ENCODE measurements around the gene OMP. TPM values are rescaled to one million over a fixed set of nuclear protein-coding genes. Genes with fewer than 3 reads are reported as not detected.

Gene OMP
- polyA plus RNA-seq, 5 donors = 0.29 to 0.39 (median 0.31) TPM; not detected in 2

DNA sequence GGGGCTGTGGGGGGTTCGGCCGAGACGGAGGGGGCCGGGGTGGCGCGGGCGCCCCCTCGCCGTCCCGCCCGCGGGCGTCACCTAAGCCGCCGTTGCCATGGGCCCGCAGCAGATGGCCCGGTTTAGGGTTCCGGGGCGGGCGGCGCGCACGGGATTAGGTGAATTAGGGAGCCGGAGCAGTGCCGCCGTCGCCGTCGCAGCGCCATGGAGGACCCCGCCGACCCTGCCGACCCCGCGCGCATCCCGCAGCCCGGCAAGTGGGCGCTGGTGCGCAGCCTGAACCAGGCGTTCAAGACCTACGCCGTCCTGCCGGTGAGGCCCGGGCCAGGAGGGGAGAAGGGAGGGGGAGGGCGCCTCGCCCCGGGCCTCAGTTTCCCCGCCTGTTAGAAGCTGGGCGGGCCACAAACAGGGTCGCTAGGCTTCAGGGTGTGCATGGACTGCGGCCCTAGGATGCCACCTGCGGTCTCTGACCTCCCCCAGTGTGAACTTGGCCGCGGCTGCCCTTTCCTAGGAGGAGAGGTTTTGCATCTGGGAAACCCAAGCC lies 35.5 kb downstream of the OMP start:
- no peak for DNase-seq

DNA sequence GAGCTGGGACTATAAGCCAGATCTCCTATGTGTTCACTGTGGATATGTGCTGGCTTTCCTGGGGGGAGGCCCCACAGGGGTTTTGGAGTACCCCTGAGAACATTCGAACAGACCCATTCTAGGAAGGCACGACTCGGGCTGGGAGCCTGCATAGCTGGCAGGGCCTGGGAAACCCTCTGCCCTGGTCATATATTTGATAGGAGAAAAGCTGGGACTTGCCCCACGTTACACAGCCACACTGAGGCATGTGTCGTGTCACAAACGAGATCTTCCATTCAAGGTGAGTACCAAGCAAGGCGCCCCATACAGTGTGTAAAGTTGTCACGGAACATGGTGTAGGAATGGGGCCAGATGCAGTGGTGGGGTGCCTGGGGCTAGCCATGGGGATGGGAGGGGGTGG lies 36.6 kb downstream of the OMP start:
- DNase-seq = no peak

DNA sequence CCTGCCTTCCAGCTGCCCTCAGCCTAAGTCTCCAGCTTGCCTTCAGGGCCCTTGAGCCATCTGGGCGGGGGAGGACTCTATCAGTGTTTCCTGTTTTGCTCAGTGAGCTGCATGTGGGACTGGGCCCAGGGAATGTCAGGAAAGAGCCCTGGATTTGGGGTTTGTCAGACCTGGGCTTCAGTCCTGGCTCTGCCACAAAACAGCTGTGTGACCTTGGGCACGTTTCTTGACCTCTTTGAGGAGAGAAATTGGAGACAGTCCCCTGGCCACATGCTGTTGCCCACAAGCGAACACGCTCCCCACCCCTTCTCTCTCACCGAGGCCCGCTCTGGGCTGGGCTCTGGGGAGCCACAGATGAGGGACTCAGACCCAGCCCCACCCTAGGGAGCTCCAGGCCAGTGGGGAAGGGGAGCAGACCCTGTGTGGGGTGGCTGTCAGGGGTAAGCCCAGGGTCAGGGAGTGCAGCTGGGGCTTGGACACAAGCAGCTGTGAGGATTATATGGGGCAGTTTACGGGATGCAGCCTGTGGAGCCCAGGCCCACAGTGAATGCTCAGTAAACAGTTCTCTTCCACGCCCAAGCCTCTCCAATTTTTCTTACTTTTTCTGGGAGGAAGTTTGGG lies 37.7 kb downstream of the OMP start:
- DNase-seq = no peak

DNA sequence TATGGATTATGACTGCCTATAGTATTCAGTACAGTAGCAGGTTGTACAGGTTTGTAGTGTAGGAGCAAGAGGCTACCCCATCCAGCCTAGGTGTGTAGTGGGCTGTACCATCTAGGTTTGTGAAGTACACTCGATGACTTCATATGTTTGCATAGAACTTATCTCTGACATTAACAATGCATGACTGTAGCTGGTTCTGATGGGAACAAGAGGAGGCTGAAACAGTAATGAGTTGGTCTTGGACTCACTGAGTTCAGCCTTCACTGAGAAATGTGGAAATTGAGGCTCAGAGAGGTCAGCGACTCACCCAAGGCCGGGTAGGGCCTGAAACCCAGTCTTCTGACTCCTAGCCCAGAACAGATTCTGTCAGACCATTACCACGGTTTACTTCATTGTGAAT lies 38.4 kb downstream of the OMP start:
- peak; percentile 46 to 47 for DNase-seq

DNA sequence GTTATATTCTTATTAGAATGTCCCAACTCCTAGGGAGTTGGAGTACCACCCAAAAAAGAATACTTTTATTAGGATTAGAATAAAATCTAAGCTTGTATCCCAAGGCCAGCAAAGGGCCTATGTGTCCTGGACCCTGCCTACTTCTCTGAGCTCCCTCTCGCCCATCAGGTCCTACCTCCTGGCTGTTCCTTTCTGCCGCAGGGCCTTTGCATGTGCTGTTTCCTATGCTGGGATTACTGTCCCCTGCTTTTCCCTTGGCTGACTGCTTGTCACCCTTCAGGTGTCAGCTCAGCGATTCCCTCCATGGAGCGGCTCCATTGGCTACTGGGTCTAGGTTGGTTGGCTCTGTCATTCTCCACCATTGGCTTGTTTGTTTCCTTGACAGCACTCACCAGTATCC lies 38.8 kb downstream of the OMP start:
- no peak for DNase-seq

DNA sequence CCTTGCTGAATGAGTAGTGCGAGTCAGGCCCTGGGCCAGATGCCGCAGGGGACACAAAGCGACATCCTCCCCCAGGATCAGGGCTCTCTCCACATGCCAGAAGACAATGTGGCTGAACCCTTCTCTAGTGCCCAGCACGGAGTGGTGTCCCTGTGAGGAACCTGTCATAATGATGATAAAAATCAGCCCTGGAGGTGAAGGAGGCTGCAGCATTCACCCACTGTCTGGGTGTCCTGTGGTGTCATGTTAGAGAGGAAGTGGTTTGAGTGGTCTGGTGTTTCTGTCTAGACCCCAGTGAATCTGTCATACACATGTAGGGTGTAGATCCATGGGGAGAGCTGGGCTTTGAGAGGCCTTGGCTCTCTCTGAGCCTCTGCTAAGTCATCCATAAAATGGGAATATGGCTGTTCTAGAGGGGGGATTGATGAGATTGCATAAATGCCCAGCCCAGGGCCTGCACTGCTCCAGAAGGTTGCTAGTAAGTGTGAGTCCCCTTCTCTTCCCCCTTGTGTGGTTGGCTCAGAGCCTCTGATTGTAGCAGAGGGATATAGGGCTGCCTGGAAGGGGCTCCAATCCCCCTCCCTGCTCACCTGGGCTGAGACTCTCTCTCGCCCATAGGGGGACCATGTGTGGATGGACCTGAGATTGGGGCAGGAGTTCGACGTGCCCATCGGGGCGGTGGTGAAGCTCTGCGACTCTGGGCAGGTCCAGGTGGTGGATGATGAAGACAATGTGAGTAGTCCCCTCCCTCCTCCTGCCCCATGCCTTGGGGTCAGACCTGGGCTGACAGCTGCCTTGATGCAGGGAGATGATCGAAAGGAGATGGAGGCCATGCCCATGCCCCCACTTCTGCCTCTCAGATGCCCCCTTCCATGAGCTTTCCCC lies 39.7 kb downstream of the OMP start:
- no peak for DNase-seq

DNA sequence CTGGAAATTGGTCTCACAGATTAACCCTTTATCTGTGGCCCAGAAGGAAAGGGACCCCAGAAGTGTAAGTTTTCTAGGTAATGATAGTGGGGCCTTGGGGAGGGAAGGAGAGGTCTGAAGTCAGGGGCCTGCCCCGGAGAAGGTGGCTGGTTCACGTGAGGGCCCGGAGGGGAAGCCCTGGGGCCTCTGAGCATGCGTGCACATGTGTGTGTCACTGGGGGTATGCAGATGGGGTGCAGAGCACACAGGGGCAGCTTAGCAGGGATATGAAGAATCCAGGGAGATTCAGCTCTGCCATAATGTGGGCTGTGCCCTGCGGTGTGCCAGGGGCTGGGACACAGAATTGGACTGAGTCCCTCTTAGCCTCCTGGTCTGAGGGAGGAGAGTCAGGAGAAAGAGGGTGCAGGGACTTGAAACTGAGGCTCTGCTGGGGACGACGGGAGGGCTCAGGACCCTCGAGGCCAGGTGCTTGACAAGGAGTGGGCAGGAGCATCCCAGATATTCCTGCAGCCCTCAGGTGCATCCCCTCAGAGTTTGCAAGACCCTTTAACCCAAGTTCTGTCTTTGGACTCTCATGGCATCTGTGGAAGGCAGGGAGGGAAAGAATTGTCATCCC lies 40.9 kb downstream of the OMP start:
- no peak for DNase-seq

- no peak for DNase-seq
Measured at GRCh38 chr11:77144196-77144856, 41.7 kb downstream of the OMP start.

- no peak for DNase-seq
Measured at GRCh38 chr11:77144857-77145428, 42.3 kb downstream of the OMP start.

DNA sequence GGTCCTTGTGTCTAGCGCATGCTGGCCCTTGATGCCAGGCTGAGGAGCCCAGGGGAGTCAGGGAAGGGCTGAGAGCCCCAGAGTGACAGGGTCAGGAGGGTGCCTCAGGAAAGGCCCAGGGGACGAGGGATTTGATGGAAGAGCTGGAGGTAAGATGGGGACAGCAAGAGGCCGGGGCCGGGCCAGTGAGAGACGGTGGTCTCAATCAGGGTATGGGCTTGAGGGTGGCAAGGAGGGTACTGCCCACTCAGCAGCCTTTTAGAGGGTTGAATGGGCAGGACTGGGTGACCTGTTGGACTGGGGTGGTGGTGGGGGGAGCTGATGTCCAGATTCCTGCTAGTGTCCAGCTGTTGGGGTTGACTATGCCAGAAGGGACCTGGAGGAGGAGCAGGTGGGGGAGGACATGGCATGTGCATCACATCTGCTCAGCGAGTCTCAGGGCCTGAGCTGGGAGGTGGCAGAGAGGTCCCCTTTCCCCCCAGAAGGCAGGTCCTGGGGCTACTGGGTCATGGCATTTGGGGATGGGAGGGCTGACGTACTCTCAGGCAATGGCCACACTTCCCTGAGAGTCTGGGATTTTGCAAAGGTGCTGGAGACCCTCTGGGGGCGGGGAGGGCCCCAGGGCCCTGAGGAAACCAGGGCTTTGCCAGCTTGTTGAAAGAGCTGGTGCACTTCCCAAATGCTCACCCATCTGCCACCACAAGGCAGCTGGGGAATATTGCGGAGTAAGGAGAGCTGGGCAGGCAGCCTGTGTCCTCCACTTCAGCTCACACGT lies 43.8 kb downstream of the OMP start:
- DNase-seq = no peak

GRCh38 chr11:77147036-77147315 lies 44.3 kb downstream of the OMP start:
- no peak for DNase-seq

- DNase-seq = peak in 1 of 2 donors; percentile 40
Measured at GRCh38 chr11:77147668-77148321, 45.2 kb downstream of the OMP start.

DNA sequence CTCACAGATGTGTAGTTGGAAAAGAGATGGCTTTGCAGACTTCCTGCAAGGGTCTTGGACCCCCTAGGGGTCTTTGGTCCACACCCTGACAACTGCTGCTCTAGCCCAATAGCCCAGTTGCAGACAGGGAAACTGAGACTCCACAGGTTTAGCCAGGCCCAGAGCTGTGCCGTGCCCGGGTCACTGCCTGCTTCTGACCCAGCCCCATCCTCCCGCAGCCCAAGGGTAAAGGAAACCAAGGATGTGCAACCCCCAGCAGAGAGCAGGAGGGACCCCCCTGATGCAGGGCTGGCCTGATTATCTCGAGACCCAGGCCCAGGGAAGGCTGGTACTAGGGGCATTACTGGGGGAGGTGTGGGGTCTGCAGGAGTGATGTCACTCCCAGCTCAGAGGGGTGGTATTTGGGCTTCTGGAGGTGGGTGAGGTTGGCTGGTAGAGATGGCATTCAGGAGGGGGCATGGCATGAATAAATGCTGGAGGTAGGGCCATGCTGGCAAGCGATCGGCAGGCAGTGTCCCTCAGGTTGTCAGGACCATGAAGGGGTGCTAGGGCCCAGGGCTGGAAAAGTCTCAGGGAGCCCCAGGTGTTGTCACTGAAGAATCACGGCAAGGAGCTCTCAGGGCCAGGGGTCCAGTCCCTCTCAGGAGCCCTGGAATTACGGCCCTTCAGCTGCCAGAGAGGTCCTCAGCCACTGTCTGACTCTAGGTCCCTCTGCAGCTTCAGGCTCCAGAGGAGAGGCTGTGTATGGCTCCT lies 46.5 kb downstream of the OMP start:
- no peak for DNase-seq

GRCh38 chr11:77149716-77150392 lies 47.2 kb downstream of the OMP start:
- DNase-seq = no peak

- DNase-seq = no peak
Measured at GRCh38 chr11:77150836-77151235, 48.2 kb downstream of the OMP start.

- no peak for DNase-seq
Measured at GRCh38 chr11:77151804-77152509, 49.3 kb downstream of the OMP start.

DNA sequence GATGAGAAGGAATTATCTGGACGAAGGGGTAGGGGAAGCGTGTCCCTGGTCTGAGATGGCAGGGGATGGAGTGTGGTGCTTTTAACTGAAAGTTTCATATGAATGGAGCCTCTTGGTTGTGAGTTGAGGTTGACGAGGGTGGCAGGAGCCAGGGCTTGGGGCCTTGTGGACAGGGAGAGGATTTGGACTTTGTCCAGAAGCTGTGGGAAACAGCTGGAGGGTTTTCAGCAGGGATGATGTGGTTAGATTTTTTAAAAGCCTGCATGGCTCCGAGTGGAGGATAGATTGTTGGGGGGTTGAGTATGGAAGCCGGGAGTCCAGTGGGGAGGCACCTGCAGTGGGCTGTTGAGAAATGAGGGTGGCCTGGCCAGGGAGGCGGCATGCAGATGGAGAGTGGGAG lies 50.2 kb downstream of the OMP start:
- no peak for DNase-seq
